ENCODE results near the gene TMEM184B.
A peak's percentile ranks its signal among the peaks of the same experiment; 100 is the strongest.

TMEM184B gene

GRCh38 chr22:38314051-38314932 lies 41.5 kb upstream of the TMEM184B start:
- WGBS, 2 experiments (ENCODE audit: insufficient coverage in 2 of 2): 80 to 81% methylated on average over 15 to 19 of the region's 23 CpGs
- peak overlapping the region; percentile 83 for H3K4me3 ChIP-seq (ENCODE audit: extremely low read depth, insufficient read depth, low read length, poor library complexity, severe bottlenecking)
- H3K36me3 ChIP-seq (ENCODE audit: control insufficient read depth, insufficient read depth, low read length): peaks cover 44% of the 10 kb centered on the region

DNA sequence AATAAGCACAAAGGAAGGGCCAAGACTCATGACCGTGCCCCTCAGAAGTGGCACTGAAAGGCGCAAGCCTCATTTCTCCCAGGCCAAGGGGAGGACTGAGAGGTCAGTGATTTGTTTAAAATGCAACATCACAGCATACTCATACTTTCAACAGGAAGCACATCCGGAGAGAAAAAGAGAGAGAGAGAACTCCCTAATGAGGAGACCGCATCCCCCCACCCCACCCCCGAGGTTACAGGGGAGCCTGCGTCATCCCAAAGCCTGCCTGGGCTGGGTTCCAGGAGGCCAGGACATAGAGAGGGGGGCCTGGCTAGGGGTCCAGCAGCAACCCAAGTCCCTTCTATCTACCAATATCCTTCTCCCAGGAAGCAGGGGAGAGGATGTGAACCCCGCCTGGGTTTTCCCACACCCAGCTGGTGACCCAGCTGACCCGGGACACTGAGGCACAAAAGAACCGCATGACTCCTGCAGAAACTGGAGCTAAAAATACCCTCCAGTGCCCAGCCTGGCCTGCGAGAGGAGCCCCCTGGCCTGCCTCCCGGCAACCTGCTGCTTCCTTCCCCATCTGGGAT lies 40.7 kb upstream of the TMEM184B start:
- Histone ChIP-seq H3K4me1 (ENCODE audit: control insufficient read depth, insufficient read depth, low read length, poor library complexity, severe bottlenecking) (peaks cover 44% of the 10 kb centered on the region), H3K4me3 (ENCODE audit: extremely low read depth, insufficient read depth, low read length, poor library complexity, severe bottlenecking) (no peak overlapping the region)
- WGBS, 2 experiments (ENCODE audit: insufficient coverage in 2 of 2): 86 to 91% methylated on average over 4 to 5 of the region's 11 CpGs

More at GRCh38 chr22:38314051-38314932, 41.5 kb upstream of the TMEM184B start:
- Histone ChIP-seq H3K4me1 (ENCODE audit: control insufficient read depth, insufficient read depth, low read length, poor library complexity, severe bottlenecking) (peaks cover 50% of the 10 kb centered on the region), H3K9me3 (ENCODE audit: control insufficient read depth, low read length) (no peaks in the 10 kb centered on the region), H3K27ac (ENCODE audit: low read depth, low read length, severe bottlenecking) (no peak overlapping the region)

DNA sequence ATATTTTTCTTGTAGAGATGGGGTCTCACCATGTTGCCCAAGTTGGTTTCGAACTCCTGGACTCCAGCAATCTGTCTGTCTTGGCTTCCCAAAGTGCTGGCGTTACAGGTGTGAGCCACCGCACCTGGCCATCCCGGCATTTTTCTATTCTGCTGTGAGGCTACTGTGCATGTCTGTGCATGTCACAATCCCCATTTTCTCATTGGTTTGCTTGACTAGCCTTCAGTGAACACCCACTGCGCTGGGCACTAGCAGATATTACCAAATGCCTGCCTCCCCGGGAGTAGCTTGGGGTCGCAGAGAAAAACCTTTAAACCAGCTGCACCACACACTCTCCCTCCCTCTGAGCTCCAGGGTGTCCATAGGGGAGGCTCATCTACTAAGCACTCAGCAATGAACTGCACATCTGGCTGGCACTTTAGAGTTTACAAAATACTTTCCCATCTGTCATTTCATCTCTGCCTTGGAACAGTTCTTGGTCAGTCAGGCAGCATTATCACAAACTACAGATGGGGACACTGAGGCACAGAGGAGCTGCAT lies 39.5 kb upstream of the TMEM184B start:
- Histone ChIP-seq H3K4me3 (ENCODE audit: extremely low read depth, insufficient read depth, low read length, poor library complexity, severe bottlenecking) (no peak overlapping the region), H3K4me1 (ENCODE audit: control insufficient read depth, insufficient read depth, low read length, poor library complexity, severe bottlenecking) (peaks cover 33% of the 10 kb centered on the region), H3K9me3 (ENCODE audit: control insufficient read depth, low read length) (no peaks in the 10 kb centered on the region), H3K27ac (ENCODE audit: low read depth, low read length, severe bottlenecking) (no peak overlapping the region), H3K36me3 (ENCODE audit: control insufficient read depth, insufficient read depth, low read length) (peaks cover 61% of the 10 kb centered on the region)
- 96 to 99% methylated on average over 7 of the region's 7 CpGs for WGBS, 2 experiments (ENCODE audit: insufficient coverage in 2 of 2)

More for the DNA sequence above, 40.7 kb upstream of the TMEM184B start:
- no peak overlapping the region for H3K27ac ChIP-seq (ENCODE audit: low read depth, low read length, severe bottlenecking)
- H3K36me3 ChIP-seq (ENCODE audit: control insufficient read depth, insufficient read depth, low read length): peaks cover 52% of the 10 kb centered on the region
- no peaks in the 10 kb centered on the region for H3K9me3 ChIP-seq (ENCODE audit: control insufficient read depth, low read length)

GRCh38 chr22:38311323-38311620 lies 38.5 kb upstream of the TMEM184B start:
- WGBS, 2 experiments (ENCODE audit: insufficient coverage in 2 of 2): 98 to 100% methylated on average over 4 of the region's 4 CpGs
- Histone ChIP-seq H3K4me1 (ENCODE audit: control insufficient read depth, insufficient read depth, low read length, poor library complexity, severe bottlenecking) (peaks cover 33% of the 10 kb centered on the region), H3K36me3 (ENCODE audit: control insufficient read depth, insufficient read depth, low read length) (peaks cover 69% of the 10 kb centered on the region), H3K4me3 (ENCODE audit: extremely low read depth, insufficient read depth, low read length, poor library complexity, severe bottlenecking) (no peak overlapping the region), H3K27ac (ENCODE audit: low read depth, low read length, severe bottlenecking) (no peak overlapping the region), H3K9me3 (ENCODE audit: control insufficient read depth, low read length) (no peaks in the 10 kb centered on the region)

- H3K36me3 ChIP-seq (ENCODE audit: control insufficient read depth, insufficient read depth, low read length): peaks cover 72% of the 10 kb centered on the region
- no peak overlapping the region for H3K27ac ChIP-seq (ENCODE audit: low read depth, low read length, severe bottlenecking)
- no peaks in the 10 kb centered on the region for H3K9me3 ChIP-seq (ENCODE audit: control insufficient read depth, low read length)
- 93% methylated on average over 13 to 14 of the region's 18 CpGs for WGBS, 2 experiments (ENCODE audit: insufficient coverage in 2 of 2)
- H3K4me3 ChIP-seq (ENCODE audit: extremely low read depth, insufficient read depth, low read length, poor library complexity, severe bottlenecking): no peak overlapping the region
- H3K4me1 ChIP-seq (ENCODE audit: control insufficient read depth, insufficient read depth, low read length, poor library complexity, severe bottlenecking): peaks cover 33% of the 10 kb centered on the region
These were observed 37.9 kb upstream of the TMEM184B start for GRCh38 chr22:38310518-38311322.

- H3K27ac ChIP-seq (ENCODE audit: low read depth, low read length, severe bottlenecking): no peak overlapping the region
- peaks cover 80% of the 10 kb centered on the region for H3K36me3 ChIP-seq (ENCODE audit: control insufficient read depth, insufficient read depth, low read length)
- H3K9me3 ChIP-seq (ENCODE audit: control insufficient read depth, low read length): no peaks in the 10 kb centered on the region
- 93 to 94% methylated on average over 10 to 15 of the region's 18 CpGs for WGBS, 2 experiments (ENCODE audit: insufficient coverage in 2 of 2)
- peaks cover 33% of the 10 kb centered on the region for H3K4me1 ChIP-seq (ENCODE audit: control insufficient read depth, insufficient read depth, low read length, poor library complexity, severe bottlenecking)
- H3K4me3 ChIP-seq (ENCODE audit: extremely low read depth, insufficient read depth, low read length, poor library complexity, severe bottlenecking): no peak overlapping the region
These were observed 37.1 kb upstream of the TMEM184B start for GRCh38 chr22:38309614-38310517.

DNA sequence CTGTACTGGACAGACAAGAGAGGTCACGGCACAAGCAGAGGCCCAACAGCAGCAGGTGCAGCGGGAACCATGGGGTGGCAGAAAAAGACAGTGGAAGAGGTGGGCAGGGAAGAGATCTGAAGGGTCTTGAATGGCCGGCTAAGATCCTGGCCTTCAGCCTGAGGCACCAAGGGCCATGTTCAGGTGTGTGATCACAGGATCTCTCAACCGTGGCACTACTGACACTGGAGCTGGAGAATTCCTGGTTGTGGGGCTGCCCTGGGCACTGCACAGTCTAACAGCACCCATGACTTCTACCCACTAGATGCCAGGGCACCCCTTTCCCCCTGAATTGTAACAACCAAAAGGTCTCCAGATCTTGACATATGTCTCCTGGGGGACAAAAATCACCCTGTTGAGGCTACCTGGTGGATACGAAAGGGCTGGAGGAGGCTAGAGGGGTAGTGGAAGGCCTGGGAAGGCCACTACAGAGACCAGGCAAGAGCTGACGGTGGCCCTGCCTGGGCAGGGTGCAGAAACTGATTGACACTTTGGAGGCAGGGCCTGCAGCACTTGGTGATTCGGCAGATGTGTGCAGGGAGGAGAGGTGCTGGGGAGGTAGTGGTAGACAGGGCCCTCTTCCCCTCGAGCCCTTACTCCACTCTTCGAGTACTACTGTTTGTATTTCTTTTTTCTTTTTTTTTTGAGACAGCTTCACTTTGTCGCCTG lies 36.1 kb upstream of the TMEM184B start:
- Histone ChIP-seq H3K27ac (ENCODE audit: low read depth, low read length, severe bottlenecking) (no peak overlapping the region), H3K4me1 (ENCODE audit: control insufficient read depth, insufficient read depth, low read length, poor library complexity, severe bottlenecking) (peaks cover 28% of the 10 kb centered on the region), H3K36me3 (ENCODE audit: control insufficient read depth, insufficient read depth, low read length) (peaks cover 86% of the 10 kb centered on the region), H3K9me3 (ENCODE audit: control insufficient read depth, low read length) (no peaks in the 10 kb centered on the region), H3K4me3 (ENCODE audit: extremely low read depth, insufficient read depth, low read length, poor library complexity, severe bottlenecking) (no peak overlapping the region)
- WGBS, 2 experiments (ENCODE audit: insufficient coverage in 2 of 2): 90 to 94% methylated on average over 6 to 8 of the region's 10 CpGs

- Histone ChIP-seq H3K4me3 (ENCODE audit: extremely low read depth, insufficient read depth, low read length, poor library complexity, severe bottlenecking) (no peak overlapping the region), H3K36me3 (ENCODE audit: control insufficient read depth, insufficient read depth, low read length) (peaks cover 90% of the 10 kb centered on the region), H3K4me1 (ENCODE audit: control insufficient read depth, insufficient read depth, low read length, poor library complexity, severe bottlenecking) (peaks cover 10% of the 10 kb centered on the region), H3K27ac (ENCODE audit: low read depth, low read length, severe bottlenecking) (no peak overlapping the region), H3K9me3 (ENCODE audit: control insufficient read depth, low read length) (no peaks in the 10 kb centered on the region)
- whole genome bisulfite sequencing, 2 experiments (ENCODE audit: insufficient coverage in 2 of 2): 67 to 80% methylated on average over 10 to 14 of the region's 16 CpGs
These were observed 33.0 kb upstream of the TMEM184B start for GRCh38 chr22:38305471-38306448.

DNA sequence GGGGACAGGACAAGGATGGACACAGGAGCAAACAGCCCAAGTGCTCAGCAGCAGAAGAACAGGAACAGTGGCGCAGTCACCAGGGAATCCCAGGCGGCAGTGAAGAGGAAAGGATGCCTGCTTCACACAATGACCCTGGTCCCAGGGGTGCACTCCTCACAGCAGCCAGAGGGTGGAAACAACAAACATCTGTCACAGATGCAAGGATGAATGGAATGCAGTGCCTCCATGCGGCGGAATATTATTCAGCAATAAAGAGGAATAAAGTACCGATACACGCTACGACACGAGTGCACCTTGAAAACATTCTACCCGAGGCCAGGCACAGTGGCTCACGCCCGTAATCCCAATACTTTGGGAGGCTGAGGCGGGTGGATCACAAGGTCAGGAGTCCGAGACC lies 31.7 kb upstream of the TMEM184B start:
- no peaks in the 10 kb centered on the region for H3K9me3 ChIP-seq (ENCODE audit: control insufficient read depth, low read length)
- peaks cover 90% of the 10 kb centered on the region for H3K36me3 ChIP-seq (ENCODE audit: control insufficient read depth, insufficient read depth, low read length)
- no peak overlapping the region for H3K4me3 ChIP-seq (ENCODE audit: extremely low read depth, insufficient read depth, low read length, poor library complexity, severe bottlenecking)
- no peak overlapping the region for H3K27ac ChIP-seq (ENCODE audit: low read depth, low read length, severe bottlenecking)
- peaks cover 2% of the 10 kb centered on the region for H3K4me1 ChIP-seq (ENCODE audit: control insufficient read depth, insufficient read depth, low read length, poor library complexity, severe bottlenecking)
- WGBS, 2 experiments (ENCODE audit: insufficient coverage in 2 of 2): 94 to 95% methylated on average over 13 of the region's 13 CpGs

Data from mesodermal cell (in vitro differentiated cells).